ENCODE data around the gene SAPCD2.
A peak's percentile ranks its signal among the peaks of the same experiment; 100 is the strongest.

SAPCD2 gene

GRCh38 chr9:137086531-137087408, 16.4 kb upstream of the SAPCD2 start, which contains the start of gene MAN1B1:
Gene MAN1B1, plus strand, starts transcription at chr9:137086985. Its CDS starts 15 bp downstream, at chr9:137087000.
- H4K20me1 ChIP-seq, result peaks cover 13 to 30% (median 26%) of the 10 kb centered on the region in 11 experiments; a peak in 21 of 22 replicates
- H3K36me3 ChIP-seq, result peaks cover 0 to 34% (median 10%) of the 10 kb centered on the region in 11 experiments; a peak in 15 of 22 replicates
- H3K27me3 ChIP-seq, result 0 out of 22 replicates have a peak, but pooled peaks cover 0 to under 1% (median 0%) of the 10 kb centered on the region in 11 experiments
- no peaks in the 10 kb centered on the region for H3K9me3 ChIP-seq (replicated peaks in 1 of 11)
- peak within 1 kb of the TSS; percentile 77 to 94 (median 89) for H3K27ac ChIP-seq
- H3K4me2 ChIP-seq, result peak within 1 kb of the TSS; percentile 97 to 100 (median 99)
- no peak for TF ChIP-seq Cebpa-rat (IDR thresholded peaks at IDR 0.05)
- peaks cover 78 to 87% (median 84%) of the 10 kb centered on the region in 10 experiments for H3K4me1 ChIP-seq
- peak within 1 kb of the TSS; percentile 80 to 90 (median 83) for H3K9ac ChIP-seq
- peak within 1 kb of the TSS; percentile 66 to 83 (median 76) for H3K4me3 ChIP-seq

- Histone ChIP-seq H3K4me3 (peak overlapping the region; percentile 66 to 83 (median 76)), H4K20me1 (peaks cover 13 to 37% (median 30%) of the 10 kb centered on the region in 11 experiments; a peak in 21 of 22 replicates), H3K36me3 (peaks cover 0 to 34% (median 15%) of the 10 kb centered on the region in 11 experiments; a peak in 16 of 22 replicates)
Observed at GRCh38 chr9:137085920-137086530, 15.7 kb upstream of the SAPCD2 start.

DNA sequence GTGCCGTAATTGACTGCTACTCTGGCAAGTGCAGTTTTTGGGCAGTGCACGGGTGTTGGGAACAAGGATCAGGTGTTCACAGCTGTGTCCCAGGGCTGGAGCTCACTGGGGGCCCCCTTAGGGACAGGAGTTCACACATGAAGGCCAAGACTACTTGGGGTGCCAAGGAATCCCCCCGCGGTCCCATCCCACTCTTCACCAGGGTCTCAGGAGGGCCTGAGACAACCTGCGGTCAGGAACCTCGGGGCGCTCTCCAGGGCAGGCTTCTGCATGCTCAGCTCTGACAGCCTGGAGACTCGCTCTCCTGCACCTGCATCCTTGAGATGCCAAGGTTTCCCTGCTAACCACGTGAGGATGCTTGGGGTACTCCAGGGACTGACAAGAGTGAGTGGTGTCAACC, 14.2 kb upstream of the SAPCD2 start:
- Histone ChIP-seq H3K9ac (peak overlapping the region in 4 of 11 experiments; percentile 42 to 54 (median 46); a peak in 4 of 22 replicates), H3K4me1 (peaks cover 87 to 92% (median 89%) of the 10 kb centered on the region in 10 experiments), H3K9me3 (replicated peaks in 1 of 11) (no peaks in the 10 kb centered on the region), H3K27me3 (peaks cover 0 to 3% (median 0%) of the 10 kb centered on the region in 11 experiments; a peak in 1 of 22 replicates), H3K4me3 (peak overlapping the region in 2 of 10 experiments; percentile 20 to 23; a peak in 2 of 20 replicates), H3K4me2 (peak overlapping the region; percentile 97 to 100 (median 99)), H4K20me1 (peaks cover 23 to 52% (median 45%) of the 10 kb centered on the region in 11 experiments; a peak in 21 of 22 replicates), H3K36me3 (peaks cover 0 to 37% (median 14%) of the 10 kb centered on the region in 11 experiments; a peak in 14 of 22 replicates), H3K27ac (peak overlapping the region in 5 of 11 experiments; percentile 52 to 69 (median 59); a peak in 6 of 22 replicates)
- TF ChIP-seq Cebpa-rat (IDR thresholded peaks at IDR 0.05), result no peak

More at GRCh38 chr9:137085920-137086530, 15.7 kb upstream of the SAPCD2 start:
- peak overlapping the region; percentile 97 to 100 (median 99) for H3K4me2 ChIP-seq
- H3K9ac ChIP-seq, result peak overlapping the region; percentile 78 to 90 (median 83)
- 0 out of 22 replicates have a peak, but pooled peaks cover 0 to 3% (median 0%) of the 10 kb centered on the region in 11 experiments for H3K27me3 ChIP-seq
- H3K9me3 ChIP-seq (replicated peaks in 1 of 11), result no peaks in the 10 kb centered on the region
- H3K27ac ChIP-seq, result peak overlapping the region; percentile 77 to 94 (median 89)
- no peak for TF ChIP-seq Cebpa-rat (IDR thresholded peaks at IDR 0.05)
- peaks cover 83 to 92% (median 88%) of the 10 kb centered on the region in 10 experiments for H3K4me1 ChIP-seq

- peak overlapping the region in 5 of 10 experiments; percentile 12 to 41 (median 30); a peak in 6 of 20 replicates for H3K4me3 ChIP-seq
- TF ChIP-seq Cebpa-rat (IDR thresholded peaks at IDR 0.05), result no peak
- peak overlapping the region in 8 of 11 experiments; percentile 29 to 56 (median 52); a peak in 15 of 22 replicates for H3K9ac ChIP-seq
- H4K20me1 ChIP-seq, result peaks cover 31 to 62% (median 55%) of the 10 kb centered on the region in 11 experiments; a peak in 21 of 22 replicates
- H3K27me3 ChIP-seq, result peaks cover 0 to 3% (median 0%) of the 10 kb centered on the region in 11 experiments; a peak in 1 of 22 replicates
- peaks cover 0 to 47% (median 14%) of the 10 kb centered on the region in 11 experiments; a peak in 14 of 22 replicates for H3K36me3 ChIP-seq
- H3K4me1 ChIP-seq, result peaks cover 86 to 92% (median 89%) of the 10 kb centered on the region in 10 experiments
- H3K4me2 ChIP-seq, result peak overlapping the region; percentile 97 to 100 (median 99)
- peak overlapping the region in 9 of 11 experiments; percentile 32 to 69 (median 59); a peak in 17 of 22 replicates for H3K27ac ChIP-seq
- H3K9me3 ChIP-seq (replicated peaks in 1 of 11), result no peaks in the 10 kb centered on the region
Observed at GRCh38 chr9:137083394-137084004, 13.1 kb upstream of the SAPCD2 start.

DNA sequence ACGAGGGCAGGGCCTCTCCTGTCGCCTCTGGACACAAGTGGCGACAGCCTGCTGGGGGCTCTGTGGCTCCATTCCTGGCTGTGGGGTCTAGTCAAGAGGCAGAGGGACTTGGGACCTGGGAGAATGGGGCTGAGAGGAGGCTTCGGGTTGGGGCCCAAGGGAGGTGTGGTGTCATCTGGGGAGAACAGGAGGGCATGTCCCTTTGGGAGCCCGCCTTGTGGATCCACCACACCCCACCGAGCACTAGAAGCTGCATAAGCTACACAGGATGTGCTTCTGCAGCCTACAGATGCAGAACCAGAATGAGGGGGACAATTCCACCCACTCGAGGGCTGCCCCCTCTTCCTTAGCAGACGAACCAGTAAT, 12.6 kb upstream of the SAPCD2 start:
- peaks cover 36 to 68% (median 59%) of the 10 kb centered on the region in 11 experiments; a peak in 21 of 22 replicates for H4K20me1 ChIP-seq
- H3K4me3 ChIP-seq, result peak overlapping the region in 3 of 10 experiments; percentile 27 to 36 (median 30); a peak in 4 of 20 replicates
- peak overlapping the region in 7 of 11 experiments; percentile 32 to 69 (median 57); a peak in 14 of 22 replicates for H3K27ac ChIP-seq
- H3K4me2 ChIP-seq, result peak overlapping the region; percentile 97 to 100 (median 99)
- H3K36me3 ChIP-seq, result peaks cover 0 to 50% (median 14%) of the 10 kb centered on the region in 11 experiments; a peak in 14 of 22 replicates
- H3K9me3 ChIP-seq (replicated peaks in 1 of 11), result no peaks in the 10 kb centered on the region
- TF ChIP-seq Cebpa-rat (IDR thresholded peaks at IDR 0.05), result no peak
- H3K4me1 ChIP-seq, result peaks cover 85 to 91% (median 89%) of the 10 kb centered on the region in 10 experiments
- peaks cover 0 to 3% (median 0%) of the 10 kb centered on the region in 11 experiments; a peak in 1 of 22 replicates for H3K27me3 ChIP-seq
- H3K9ac ChIP-seq, result peak overlapping the region in 8 of 11 experiments; percentile 8 to 56 (median 42); a peak in 13 of 22 replicates

DNA sequence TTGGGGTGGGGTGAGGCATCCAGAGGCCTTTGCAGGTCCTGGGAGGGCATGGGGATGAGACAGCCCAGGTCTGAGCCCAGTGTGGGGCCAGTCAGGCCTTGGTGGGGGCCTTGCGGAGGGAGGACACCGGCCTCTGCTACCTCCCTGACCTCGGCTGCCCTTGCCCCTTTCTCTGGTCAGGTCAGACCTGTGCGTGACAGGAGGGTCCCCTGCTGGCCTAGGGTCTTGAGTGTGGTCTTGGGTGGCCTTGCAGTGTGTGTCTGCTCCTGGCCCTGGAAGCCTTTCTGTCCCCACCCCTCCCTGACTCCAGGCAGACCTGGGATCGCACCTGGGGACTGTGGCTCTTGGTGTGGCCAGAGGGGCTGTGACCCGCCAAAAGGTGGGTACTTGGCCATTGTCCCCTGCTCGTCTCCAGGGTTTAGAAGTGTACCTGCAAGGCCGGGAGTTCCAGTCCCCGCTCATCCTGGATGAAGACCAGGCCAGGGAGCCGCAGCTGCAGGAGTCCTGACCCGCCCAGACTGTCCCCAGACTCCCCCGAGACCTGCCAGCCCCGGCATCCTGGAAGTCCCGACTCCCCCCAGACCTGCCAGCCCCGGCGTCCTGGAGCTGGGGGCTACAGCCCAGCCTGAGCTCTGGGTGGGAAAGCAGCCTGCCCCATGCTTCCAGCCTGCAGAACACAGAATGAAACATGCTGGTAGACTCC, 12.0 kb upstream of the SAPCD2 start:
- no peak for TF ChIP-seq Cebpa-rat (IDR thresholded peaks at IDR 0.05)
- peak overlapping the region in 2 of 10 experiments; percentile 27 to 36; a peak in 2 of 20 replicates for H3K4me3 ChIP-seq
- peaks cover 0 to 3% (median 0%) of the 10 kb centered on the region in 11 experiments; a peak in 1 of 22 replicates for H3K27me3 ChIP-seq
- peak overlapping the region; percentile 97 to 100 (median 99) for H3K4me2 ChIP-seq
- H3K4me1 ChIP-seq, result peaks cover 80 to 90% (median 85%) of the 10 kb centered on the region in 10 experiments
- H3K36me3 ChIP-seq, result peaks cover 0 to 50% (median 14%) of the 10 kb centered on the region in 11 experiments; a peak in 14 of 22 replicates
- peak overlapping the region in 8 of 11 experiments; percentile 8 to 56 (median 42); a peak in 11 of 22 replicates for H3K9ac ChIP-seq
- H4K20me1 ChIP-seq, result peaks cover 36 to 69% (median 59%) of the 10 kb centered on the region in 11 experiments; a peak in 21 of 22 replicates
- no peaks in the 10 kb centered on the region for H3K9me3 ChIP-seq (replicated peaks in 1 of 11)
- H3K27ac ChIP-seq, result peak overlapping the region in 5 of 11 experiments; percentile 42 to 69 (median 57); a peak in 6 of 22 replicates

All from BLaER1 treated with 17β-estradiol and CSF1 and Interleukin-3, amounts not matched to agents 10 nM and 100 nM (cell line).